Muscle layer of colon (tissue), 2 donors: ENCODE results near the gene GPR142.

Experiments used
- H3K27ac ChIP-seq: one replicate; pipeline ENCODE4 v1.7.0; 2013; ENCODE audit warnings: low read depth, mild to moderate bottlenecking, low read length, moderate library complexity
- H3K27me3 ChIP-seq, 2 donors: one replicate each; pipeline ENCODE4 v1.7.0; 2013; ENCODE audit warnings: low read length in 2 of 2, mild to moderate bottlenecking in 2 of 2; ENCODE audit not compliant: insufficient read depth in 2 of 2, control insufficient read depth in 1 of 2
- H3K36me3 ChIP-seq: one replicate; pipeline ENCODE4 v1.7.0; 2013; ENCODE audit warnings: mild to moderate bottlenecking, low read length; ENCODE audit not compliant: insufficient read depth
- H3K4me1 ChIP-seq: one replicate; pipeline ENCODE4 v1.7.0; 2013; ENCODE audit warnings: mild to moderate bottlenecking, low read length; ENCODE audit not compliant: insufficient read depth
- H3K4me3 ChIP-seq, 2 donors: one replicate each; pipeline ENCODE4 v1.7.0; 2013; ENCODE audit warnings: low read length in 2 of 2, low read depth in 1 of 2, mild to moderate bottlenecking in 1 of 2, moderate library complexity in 1 of 2
- H3K9ac ChIP-seq: one replicate; pipeline ENCODE4 v1.7.0; 2013; ENCODE audit warnings: low read length
- H3K9me3 ChIP-seq: one replicate; pipeline ENCODE4 v1.7.0; 2013; ENCODE audit warnings: mild to moderate bottlenecking, low read length
- donor health status: abdominal sarcoma.
- donor health status: Adenocarcinoma of cecum.

The GPR142 gene

GRCh38 chr17:74415608-74416396 lies 48.5 kb downstream of the GPR142 start:
- Histone ChIP-seq H3K27me3 (no peaks in the 10 kb centered on the region), H3K4me1 (no peaks in the 10 kb centered on the region), H3K36me3 (no peaks in the 10 kb centered on the region), H3K4me3 (no peak overlapping the region), H3K9me3 (no peaks in the 10 kb centered on the region), H3K9ac (no peak overlapping the region), H3K27ac (no peak overlapping the region)

- Histone ChIP-seq H3K27me3 (no peaks in the 10 kb centered on the region), H3K9ac (no peak overlapping the region), H3K4me1 (no peaks in the 10 kb centered on the region), H3K9me3 (no peaks in the 10 kb centered on the region), H3K4me3 (no peak overlapping the region), H3K27ac (no peak overlapping the region), H3K36me3 (no peaks in the 10 kb centered on the region)
Observed at GRCh38 chr17:74417178-74418045, 50.1 kb downstream of the GPR142 start.

GRCh38 chr17:74419928-74420411 lies 52.7 kb downstream of the GPR142 start:
- Histone ChIP-seq H3K9ac (no peak overlapping the region), H3K27me3 (no peaks in the 10 kb centered on the region), H3K4me3 (no peak overlapping the region), H3K27ac (no peak overlapping the region), H3K36me3 (no peaks in the 10 kb centered on the region), H3K9me3 (no peaks in the 10 kb centered on the region), H3K4me1 (no peaks in the 10 kb centered on the region)
